ENCODE results near the gene TFPT. TPM values are rescaled to one million over a fixed set of nuclear protein-coding genes. Genes with fewer than 3 reads are reported as not detected.

TFPT gene
- total and polyA plus RNA-seq, 10 of the 15 experiments (the other 5 are each of a cell fraction or from before 2014, with no cell fraction given): 1.7 to 40.2 (median 25.6) TPM

DNA sequence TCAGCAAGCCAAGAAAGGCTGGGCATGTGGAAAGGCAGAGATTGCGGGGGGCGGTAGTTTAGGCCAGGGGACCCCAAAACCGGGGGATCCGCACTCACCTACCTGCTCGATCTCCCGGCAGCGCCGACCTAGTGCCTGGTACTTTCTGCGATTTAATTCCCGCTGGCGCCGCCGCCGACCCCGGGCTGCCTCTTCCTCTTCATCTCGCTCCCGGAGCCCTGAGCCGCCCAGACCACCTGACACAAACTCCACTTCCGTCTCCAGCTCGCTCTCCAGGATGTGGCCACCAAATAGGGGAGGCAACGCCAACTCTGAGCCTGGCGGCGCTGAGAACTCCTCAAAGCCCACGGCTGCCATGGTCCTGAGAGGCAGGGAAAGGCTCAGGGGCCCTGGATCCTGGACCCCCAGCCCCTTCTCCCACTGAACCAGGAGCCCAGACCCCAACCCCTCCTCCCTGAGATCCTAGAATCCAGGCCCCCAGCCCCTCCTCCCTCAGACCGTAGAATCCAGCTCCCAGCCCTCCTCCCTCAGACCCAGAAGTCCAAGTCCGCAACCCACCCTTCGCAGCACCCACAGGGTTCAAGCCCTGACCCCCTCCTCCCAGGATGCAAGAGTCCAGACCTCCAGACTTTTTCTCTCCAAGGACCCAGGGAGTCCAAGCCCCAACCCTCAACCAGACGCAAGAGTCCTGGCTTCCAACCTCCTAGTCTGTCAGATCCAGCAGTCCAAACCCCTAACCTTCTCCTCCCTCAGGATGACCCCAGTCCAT is 933 bp downstream of the TFPT start (continued):
- TF ChIP-seq, protein P1, sequence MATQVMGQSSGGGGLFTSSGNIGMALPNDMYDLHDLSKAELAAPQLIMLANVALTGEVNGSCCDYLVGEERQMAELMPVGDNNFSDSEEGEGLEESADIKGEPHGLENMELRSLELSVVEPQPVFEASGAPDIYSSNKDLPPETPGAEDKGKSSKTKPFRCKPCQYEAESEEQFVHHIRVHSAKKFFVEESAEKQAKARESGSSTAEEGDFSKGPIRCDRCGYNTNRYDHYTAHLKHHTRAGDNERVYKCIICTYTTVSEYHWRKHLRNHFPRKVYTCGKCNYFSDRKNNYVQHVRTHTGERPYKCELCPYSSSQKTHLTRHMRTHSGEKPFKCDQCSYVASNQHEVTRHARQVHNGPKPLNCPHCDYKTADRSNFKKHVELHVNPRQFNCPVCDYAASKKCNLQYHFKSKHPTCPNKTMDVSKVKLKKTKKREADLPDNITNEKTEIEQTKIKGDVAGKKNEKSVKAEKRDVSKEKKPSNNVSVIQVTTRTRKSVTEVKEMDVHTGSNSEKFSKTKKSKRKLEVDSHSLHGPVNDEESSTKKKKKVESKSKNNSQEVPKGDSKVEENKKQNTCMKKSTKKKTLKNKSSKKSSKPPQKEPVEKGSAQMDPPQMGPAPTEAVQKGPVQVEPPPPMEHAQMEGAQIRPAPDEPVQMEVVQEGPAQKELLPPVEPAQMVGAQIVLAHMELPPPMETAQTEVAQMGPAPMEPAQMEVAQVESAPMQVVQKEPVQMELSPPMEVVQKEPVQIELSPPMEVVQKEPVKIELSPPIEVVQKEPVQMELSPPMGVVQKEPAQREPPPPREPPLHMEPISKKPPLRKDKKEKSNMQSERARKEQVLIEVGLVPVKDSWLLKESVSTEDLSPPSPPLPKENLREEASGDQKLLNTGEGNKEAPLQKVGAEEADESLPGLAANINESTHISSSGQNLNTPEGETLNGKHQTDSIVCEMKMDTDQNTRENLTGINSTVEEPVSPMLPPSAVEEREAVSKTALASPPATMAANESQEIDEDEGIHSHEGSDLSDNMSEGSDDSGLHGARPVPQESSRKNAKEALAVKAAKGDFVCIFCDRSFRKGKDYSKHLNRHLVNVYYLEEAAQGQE (IDR thresholded peaks at IDR 0.05; ENCODE audit: low read depth, low read length): no peak
- TF ChIP-seq FOS (IDR thresholded peaks at IDR 0.05; ENCODE audit: borderline replicate concordance, extremely low read depth, insufficient read length) (no peak), RAD51 (IDR thresholded peaks at IDR 0.05) (peak; percentile 71), RUNX3 (IDR thresholded peaks at IDR 0.05; ENCODE audit: low read length) (peak; percentile 50; the same call in 1 of the 2 replicates), EED (IDR thresholded peaks at IDR 0.05; ENCODE audit: low read depth) (0 out of 2 replicates have a peak, but pooled peaks have one; percentile 30), CHD1 (IDR thresholded peaks at IDR 0.05; ENCODE audit: low read depth, low read length) (no peak), MEF2A (IDR thresholded peaks at IDR 0.05; ENCODE audit: insufficient read depth, low read depth, low read length) (no peak), STAT3 (IDR thresholded peaks at IDR 0.05; ENCODE audit: low read depth, low read length) (no peak), PAX8 (IDR thresholded peaks at IDR 0.05) (no peak), HDGF (IDR thresholded peaks at IDR 0.05) (no peak), SPI1 (IDR thresholded peaks at IDR 0.05; ENCODE audit: borderline replicate concordance, insufficient read depth, low read depth, low read length) (peak; percentile 39; the same call in 1 of the 2 replicates), POLR2A (IDR thresholded peaks at IDR 0.05; ENCODE audit: low read depth, low read length) (peak; percentile 73)
- TF ChIP-seq, protein P2, sequence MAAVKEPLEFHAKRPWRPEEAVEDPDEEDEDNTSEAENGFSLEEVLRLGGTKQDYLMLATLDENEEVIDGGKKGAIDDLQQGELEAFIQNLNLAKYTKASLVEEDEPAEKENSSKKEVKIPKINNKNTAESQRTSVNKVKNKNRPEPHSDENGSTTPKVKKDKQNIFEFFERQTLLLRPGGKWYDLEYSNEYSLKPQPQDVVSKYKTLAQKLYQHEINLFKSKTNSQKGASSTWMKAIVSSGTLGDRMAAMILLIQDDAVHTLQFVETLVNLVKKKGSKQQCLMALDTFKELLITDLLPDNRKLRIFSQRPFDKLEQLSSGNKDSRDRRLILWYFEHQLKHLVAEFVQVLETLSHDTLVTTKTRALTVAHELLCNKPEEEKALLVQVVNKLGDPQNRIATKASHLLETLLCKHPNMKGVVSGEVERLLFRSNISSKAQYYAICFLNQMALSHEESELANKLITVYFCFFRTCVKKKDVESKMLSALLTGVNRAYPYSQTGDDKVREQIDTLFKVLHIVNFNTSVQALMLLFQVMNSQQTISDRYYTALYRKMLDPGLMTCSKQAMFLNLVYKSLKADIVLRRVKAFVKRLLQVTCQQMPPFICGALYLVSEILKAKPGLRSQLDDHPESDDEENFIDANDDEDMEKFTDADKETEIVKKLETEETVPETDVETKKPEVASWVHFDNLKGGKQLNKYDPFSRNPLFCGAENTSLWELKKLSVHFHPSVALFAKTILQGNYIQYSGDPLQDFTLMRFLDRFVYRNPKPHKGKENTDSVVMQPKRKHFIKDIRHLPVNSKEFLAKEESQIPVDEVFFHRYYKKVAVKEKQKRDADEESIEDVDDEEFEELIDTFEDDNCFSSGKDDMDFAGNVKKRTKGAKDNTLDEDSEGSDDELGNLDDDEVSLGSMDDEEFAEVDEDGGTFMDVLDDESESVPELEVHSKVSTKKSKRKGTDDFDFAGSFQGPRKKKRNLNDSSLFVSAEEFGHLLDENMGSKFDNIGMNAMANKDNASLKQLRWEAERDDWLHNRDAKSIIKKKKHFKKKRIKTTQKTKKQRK (IDR thresholded peaks at IDR 0.05; ENCODE audit: low read depth, low read length): no peak
- TF ChIP-seq, protein P3, sequence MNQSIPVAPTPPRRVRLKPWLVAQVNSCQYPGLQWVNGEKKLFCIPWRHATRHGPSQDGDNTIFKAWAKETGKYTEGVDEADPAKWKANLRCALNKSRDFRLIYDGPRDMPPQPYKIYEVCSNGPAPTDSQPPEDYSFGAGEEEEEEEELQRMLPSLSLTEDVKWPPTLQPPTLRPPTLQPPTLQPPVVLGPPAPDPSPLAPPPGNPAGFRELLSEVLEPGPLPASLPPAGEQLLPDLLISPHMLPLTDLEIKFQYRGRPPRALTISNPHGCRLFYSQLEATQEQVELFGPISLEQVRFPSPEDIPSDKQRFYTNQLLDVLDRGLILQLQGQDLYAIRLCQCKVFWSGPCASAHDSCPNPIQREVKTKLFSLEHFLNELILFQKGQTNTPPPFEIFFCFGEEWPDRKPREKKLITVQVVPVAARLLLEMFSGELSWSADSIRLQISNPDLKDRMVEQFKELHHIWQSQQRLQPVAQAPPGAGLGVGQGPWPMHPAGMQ (IDR thresholded peaks at IDR 0.05; ENCODE audit: borderline replicate concordance): no peak
- TF ChIP-seq, protein P4, sequence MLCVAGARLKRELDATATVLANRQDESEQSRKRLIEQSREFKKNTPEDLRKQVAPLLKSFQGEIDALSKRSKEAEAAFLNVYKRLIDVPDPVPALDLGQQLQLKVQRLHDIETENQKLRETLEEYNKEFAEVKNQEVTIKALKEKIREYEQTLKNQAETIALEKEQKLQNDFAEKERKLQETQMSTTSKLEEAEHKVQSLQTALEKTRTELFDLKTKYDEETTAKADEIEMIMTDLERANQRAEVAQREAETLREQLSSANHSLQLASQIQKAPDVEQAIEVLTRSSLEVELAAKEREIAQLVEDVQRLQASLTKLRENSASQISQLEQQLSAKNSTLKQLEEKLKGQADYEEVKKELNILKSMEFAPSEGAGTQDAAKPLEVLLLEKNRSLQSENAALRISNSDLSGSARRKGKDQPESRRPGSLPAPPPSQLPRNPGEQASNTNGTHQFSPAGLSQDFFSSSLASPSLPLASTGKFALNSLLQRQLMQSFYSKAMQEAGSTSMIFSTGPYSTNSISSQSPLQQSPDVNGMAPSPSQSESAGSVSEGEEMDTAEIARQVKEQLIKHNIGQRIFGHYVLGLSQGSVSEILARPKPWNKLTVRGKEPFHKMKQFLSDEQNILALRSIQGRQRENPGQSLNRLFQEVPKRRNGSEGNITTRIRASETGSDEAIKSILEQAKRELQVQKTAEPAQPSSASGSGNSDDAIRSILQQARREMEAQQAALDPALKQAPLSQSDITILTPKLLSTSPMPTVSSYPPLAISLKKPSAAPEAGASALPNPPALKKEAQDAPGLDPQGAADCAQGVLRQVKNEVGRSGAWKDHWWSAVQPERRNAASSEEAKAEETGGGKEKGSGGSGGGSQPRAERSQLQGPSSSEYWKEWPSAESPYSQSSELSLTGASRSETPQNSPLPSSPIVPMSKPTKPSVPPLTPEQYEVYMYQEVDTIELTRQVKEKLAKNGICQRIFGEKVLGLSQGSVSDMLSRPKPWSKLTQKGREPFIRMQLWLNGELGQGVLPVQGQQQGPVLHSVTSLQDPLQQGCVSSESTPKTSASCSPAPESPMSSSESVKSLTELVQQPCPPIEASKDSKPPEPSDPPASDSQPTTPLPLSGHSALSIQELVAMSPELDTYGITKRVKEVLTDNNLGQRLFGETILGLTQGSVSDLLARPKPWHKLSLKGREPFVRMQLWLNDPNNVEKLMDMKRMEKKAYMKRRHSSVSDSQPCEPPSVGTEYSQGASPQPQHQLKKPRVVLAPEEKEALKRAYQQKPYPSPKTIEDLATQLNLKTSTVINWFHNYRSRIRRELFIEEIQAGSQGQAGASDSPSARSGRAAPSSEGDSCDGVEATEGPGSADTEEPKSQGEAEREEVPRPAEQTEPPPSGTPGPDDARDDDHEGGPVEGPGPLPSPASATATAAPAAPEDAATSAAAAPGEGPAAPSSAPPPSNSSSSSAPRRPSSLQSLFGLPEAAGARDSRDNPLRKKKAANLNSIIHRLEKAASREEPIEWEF (IDR thresholded peaks at IDR 0.05; ENCODE audit: insufficient replicate concordance, low read depth, low read length): no peak

Measured in GM12878 (cell line).